Peyer's patch (tissue), 4 donors: Measurements from ENCODE around the gene PSMD9.

ENCODE experiments used
- CTCF ChIP-seq, 6 experiments: fragments of 450-650 bp in 4 of 6; fragments of 200-600 bp in 2 of 6; sonication (generic) in 1 of 6; IDR thresholded peaks; one replicate each; pipeline ENCODE4 v1.5.1; 2017 to 2019; ENCODE audit warnings: antibody characterized with exemption in 6 of 6, mild to moderate bottlenecking in 3 of 6, moderate library complexity in 1 of 6
- POLR2A ChIP-seq, 2 donors: fragments of 450-650 bp; IDR thresholded peaks; one replicate each; pipeline ENCODE4 v1.5.1; 2017; ENCODE audit warnings: antibody characterized with exemption in 2 of 2, mild to moderate bottlenecking in 2 of 2, moderate library complexity in 2 of 2

- TF ChIP-seq CTCF (IDR thresholded peaks at IDR 0.05) (no peak), POLR2A (IDR thresholded peaks at IDR 0.05) (no peak)
These were observed 65.1 kb downstream of the PSMD9 start for GRCh38 chr12:121953695-121954094.
